SK-N-SH (cell line): ENCODE measurements around the gene AXIN1. TPM values are rescaled to one million over a fixed set of nuclear protein-coding genes. Genes with fewer than 3 reads are reported as not detected.

ENCODE experiments used
- CTCF ChIA-PET: fragments of 300-600, 350-600 bp; formaldehyde crosslinking; extraction: SDS; loops from one replicate; lab custom pipeline; 2021; lab: Yijun Ruan, JAX
- POLR2A ChIA-PET: fragments of 350-600 bp; sonication (Branson Sonifier 250); formaldehyde crosslinking; extraction: SDS; loops from one replicate; lab custom pipeline; 2020; ENCODE audit warnings: antibody characterized with exemption, inconsistent platforms; lab: Yijun Ruan, JAX
- DNase-seq: peaks from one replicate; pipeline ENCODE4 v3.0.0; 2012
- H2AFZ ChIP-seq: fragments of 200-600 bp; sonication (generic); 2 replicates; pipeline ENCODE4 v1.8.1; 2016; ENCODE audit warnings: antibody characterized with exemption, mild to moderate bottlenecking, low read depth
- H3F3A ChIP-seq: fragments of 200-600 bp; sonication (generic); replicated peaks from 2 replicates; pipeline ENCODE3; 2016; ENCODE audit warnings: antibody characterized with exemption, mild to moderate bottlenecking; ENCODE audit not compliant: insufficient read depth
- H3K27ac ChIP-seq, 2 experiments: fragments of 200-500 bp in 1 of 2; fragments of 200-600 bp in 1 of 2; sonication (Bioruptor generic) in 1 of 2; sonication (generic), shearing (Covaris generic) in 1 of 2; 2 replicates each; pipeline versions ENCODE4 v1.5.1 to v1.6.1; 2014 to 2016; ENCODE audit warnings: low read depth in 2 of 2, inconsistent platforms in 1 of 2, low read length in 1 of 2, mild to moderate bottlenecking in 1 of 2, mixed read lengths in 1 of 2
- H3K27me3 ChIP-seq: fragments of 200-600 bp; sonication (generic), shearing (Covaris generic); 2 replicates; pipeline ENCODE4 v1.6.1; 2016; ENCODE audit warnings: mixed run types; ENCODE audit not compliant: insufficient read depth
- H3K36me3 ChIP-seq, 2 experiments: fragments of 200-500 bp in 1 of 2; fragments of 200-600 bp in 1 of 2; sonication (Bioruptor generic) in 1 of 2; sonication (generic) in 1 of 2; replicated peaks in 1 of 2; 2 replicates each; pipeline versions ENCODE3 to v1.5.1; 2014 to 2016; ENCODE audit warnings: low read length in 1 of 2, mild to moderate bottlenecking in 1 of 2; ENCODE audit not compliant: insufficient read depth in 2 of 2, control insufficient read depth in 1 of 2
- H3K4me1 ChIP-seq, 2 experiments: fragments of 200-500 bp in 1 of 2; fragments of 200-600 bp in 1 of 2; sonication (Bioruptor generic) in 1 of 2; sonication (generic), shearing (Covaris generic) in 1 of 2; 2 replicates each; pipeline versions ENCODE4 v1.5.1 to v1.6.1; 2014 to 2016; ENCODE audit warnings: low read depth in 1 of 2, low read length in 1 of 2, mixed run types in 1 of 2; ENCODE audit not compliant: insufficient read depth in 2 of 2, control insufficient read depth in 1 of 2
- H3K4me2 ChIP-seq: fragments of 200-600 bp; sonication (generic), shearing (Covaris generic); 2 replicates; pipeline ENCODE4 v1.6.1; 2017; ENCODE audit warnings: mixed run types
- H3K4me3 ChIP-seq, 2 experiments: fragments of 200-500 bp in 1 of 2; fragments of 200-600 bp in 1 of 2; sonication (Bioruptor generic) in 1 of 2; sonication (generic), shearing (Covaris generic) in 1 of 2; 2 replicates each; pipeline versions ENCODE4 v1.5.1 to v1.8.1; 2014 to 2016; ENCODE audit warnings: low read depth in 2 of 2, inconsistent platforms in 1 of 2, low read length in 1 of 2, mild to moderate bottlenecking in 1 of 2, mixed read lengths in 1 of 2, moderate library complexity in 1 of 2
- H3K79me2 ChIP-seq: fragments of 200-600 bp; sonication (generic); 2 replicates; pipeline ENCODE4 v1.8.1; 2017; ENCODE audit warnings: mild to moderate bottlenecking; ENCODE audit not compliant: insufficient read depth
- H3K9ac ChIP-seq: fragments of 200-600 bp; sonication (generic); 2 replicates; pipeline ENCODE4 v1.6.1; 2017; ENCODE audit warnings: mixed run types
- H3K9me2 ChIP-seq: fragments of 200-600 bp; sonication (generic); 2 replicates; pipeline ENCODE4 v1.6.1; 2017; ENCODE audit warnings: mixed run types
- H3K9me3 ChIP-seq: fragments of 200-600 bp; sonication (generic); 2 replicates; pipeline ENCODE4 v1.6.1; 2017; ENCODE audit warnings: mixed run types, mild to moderate bottlenecking, moderate library complexity
- H4K20me1 ChIP-seq: fragments of 200-600 bp; sonication (generic); 2 replicates; pipeline ENCODE4 v1.6.1; 2017; ENCODE audit warnings: mild to moderate bottlenecking, mixed run types; ENCODE audit not compliant: insufficient read depth
- CHD2 ChIP-seq: fragments of 150-350 bp; IDR thresholded peaks from 2 replicates; pipeline ENCODE4 v1.6.1; 2018; ENCODE audit warnings: low read length; ENCODE audit not compliant: partially characterized antibody
- ELF1 ChIP-seq: IDR thresholded peaks from 2 replicates; pipeline ENCODE4 v1.4.0; 2012
- FOXM1 ChIP-seq: IDR thresholded peaks from 2 replicates; pipeline ENCODE4 v1.4.0; 2012; ENCODE audit warnings: low read depth, mild to moderate bottlenecking
- GABPA ChIP-seq: IDR thresholded peaks from 2 replicates; pipeline ENCODE4 v1.4.0; 2012; ENCODE audit warnings: low read depth, mild to moderate bottlenecking
- NFIC ChIP-seq: IDR thresholded peaks from 2 replicates; pipeline ENCODE4 v1.4.0; 2012; ENCODE audit warnings: borderline replicate concordance
- NRF1 ChIP-seq: IDR thresholded peaks from 2 replicates; pipeline ENCODE4 v1.6.1; 2012; ENCODE audit warnings: low read depth, mild to moderate bottlenecking, low read length
- RAD21 ChIP-seq: IDR thresholded peaks from 2 replicates; pipeline ENCODE4 v1.6.1; 2012; ENCODE audit warnings: mild to moderate bottlenecking, low read length
- RCOR1 ChIP-seq: fragments of 150-350 bp; IDR thresholded peaks from 2 replicates; pipeline ENCODE4 v1.6.1; 2017; ENCODE audit warnings: antibody characterized with exemption, low read length
- REST ChIP-seq: IDR thresholded peaks from 2 replicates; pipeline ENCODE4 v1.6.1; 2012; ENCODE audit warnings: mild to moderate bottlenecking, low read depth, low read length, moderate library complexity
- RXRA ChIP-seq: IDR thresholded peaks from 2 replicates; pipeline ENCODE4 v1.4.0; 2012; ENCODE audit warnings: low read depth, mild to moderate bottlenecking, borderline replicate concordance
- TCF12 ChIP-seq: IDR thresholded peaks from 2 replicates; pipeline ENCODE4 v1.4.0; 2012
- WGBS: methylation state at CpG from one replicate; pipeline ENCODE4 v1.1.6; 2017; ENCODE audit warnings: low lambda C conversion rate; 5-methylcytosine and 5-hydroxymethylcytosine counted together
- polyA plus RNA-seq, 3 experiments: library from polyadenylated mRNA; depleted of rRNA; stranded (reverse); fragments of >200 nt; gene quantifications; 2 replicates each; pipeline ENCODE4 v1.2.3, GENCODE V29; 2012
- TF ChIP-seq, protein P1 (sequence below): IDR thresholded peaks from 2 replicates; pipeline ENCODE4 v1.4.0; 2012; ENCODE audit warnings: low read depth, borderline replicate concordance
- TF ChIP-seq, protein P2 (sequence below): IDR thresholded peaks from 2 replicates; pipeline ENCODE4 v1.4.0; 2012; ENCODE audit warnings: low read depth

The AXIN1 gene
- polyA plus RNA-seq, 1 of the 3 experiments (the other 2 are of a cell fraction), result 19.9 TPM

DNA sequence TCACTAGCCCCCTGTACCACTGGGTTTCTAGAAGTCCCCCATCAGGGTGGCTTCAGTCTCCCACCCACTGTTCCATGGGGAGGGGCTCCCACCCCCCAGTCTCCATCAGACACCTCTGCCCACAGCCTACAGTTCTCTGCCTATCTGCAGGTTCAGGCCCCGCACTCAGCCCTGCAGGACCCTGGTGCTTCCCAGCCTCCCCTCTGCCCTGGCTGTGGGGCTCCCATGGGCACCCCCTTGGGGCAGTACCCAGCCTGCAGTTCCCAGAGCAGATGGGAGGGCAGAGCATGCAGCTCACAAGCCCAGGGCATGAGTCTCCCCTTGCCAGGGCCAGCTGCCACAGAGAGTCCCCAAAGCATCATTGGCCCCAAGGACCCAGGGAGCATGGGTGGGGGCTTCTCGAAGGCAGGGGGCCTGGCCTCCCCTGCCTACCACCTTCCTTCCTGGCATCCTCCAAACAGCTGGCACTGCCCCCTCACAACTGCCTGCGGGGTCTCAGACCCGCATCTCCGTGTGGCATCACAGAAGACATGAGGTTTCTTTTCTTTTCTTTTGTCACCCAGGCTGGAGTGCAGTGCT, 20.6 kb upstream of the AXIN1 start (continued):
- TF ChIP-seq, protein P1, sequence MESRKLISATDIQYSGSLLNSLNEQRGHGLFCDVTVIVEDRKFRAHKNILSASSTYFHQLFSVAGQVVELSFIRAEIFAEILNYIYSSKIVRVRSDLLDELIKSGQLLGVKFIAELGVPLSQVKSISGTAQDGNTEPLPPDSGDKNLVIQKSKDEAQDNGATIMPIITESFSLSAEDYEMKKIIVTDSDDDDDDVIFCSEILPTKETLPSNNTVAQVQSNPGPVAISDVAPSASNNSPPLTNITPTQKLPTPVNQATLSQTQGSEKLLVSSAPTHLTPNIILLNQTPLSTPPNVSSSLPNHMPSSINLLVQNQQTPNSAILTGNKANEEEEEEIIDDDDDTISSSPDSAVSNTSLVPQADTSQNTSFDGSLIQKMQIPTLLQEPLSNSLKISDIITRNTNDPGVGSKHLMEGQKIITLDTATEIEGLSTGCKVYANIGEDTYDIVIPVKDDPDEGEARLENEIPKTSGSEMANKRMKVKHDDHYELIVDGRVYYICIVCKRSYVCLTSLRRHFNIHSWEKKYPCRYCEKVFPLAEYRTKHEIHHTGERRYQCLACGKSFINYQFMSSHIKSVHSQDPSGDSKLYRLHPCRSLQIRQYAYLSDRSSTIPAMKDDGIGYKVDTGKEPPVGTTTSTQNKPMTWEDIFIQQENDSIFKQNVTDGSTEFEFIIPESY, result no peak

DNA sequence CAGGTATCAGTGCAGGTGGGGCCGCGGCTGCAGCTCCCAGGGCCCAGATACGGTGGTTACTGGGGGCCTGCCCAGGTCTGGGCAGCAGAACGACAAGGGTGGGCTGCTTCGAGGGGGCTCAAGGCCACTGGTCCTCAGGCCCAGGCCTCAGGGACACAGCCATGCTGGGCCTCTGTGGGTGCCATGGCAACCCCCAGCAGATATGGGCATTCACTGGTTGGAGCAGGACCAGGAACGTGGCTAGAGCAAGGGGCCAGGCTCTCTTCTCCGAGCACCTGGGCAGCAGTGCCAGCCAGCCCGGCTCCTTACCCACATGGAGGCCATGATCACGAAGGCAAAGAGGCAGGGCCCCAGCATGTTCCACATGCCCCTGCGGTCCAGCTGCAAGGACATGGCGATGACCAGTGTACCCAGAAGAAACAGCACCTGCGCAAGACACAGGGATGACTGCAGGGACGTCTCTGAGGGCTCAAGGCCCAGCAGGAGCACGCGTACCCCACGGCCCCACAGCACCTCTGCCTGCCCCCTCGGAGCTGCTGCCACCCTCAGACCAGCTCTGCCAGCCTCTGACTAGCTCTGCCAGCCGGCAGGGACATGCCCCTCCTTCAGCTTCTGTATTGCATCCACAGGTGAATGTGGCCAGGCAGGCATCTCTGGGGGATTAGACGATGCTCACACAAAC, 19.9 kb upstream of the AXIN1 start:
- 100% methylated on average over 6 of the region's 19 CpGs for WGBS
- H3K9me3 ChIP-seq, result no peaks in the 10 kb centered on the region
- POLR2A ChIA-PET, result no interaction called here

More for the DNA sequence above, 19.9 kb upstream of the AXIN1 start:
- H3K9me2 ChIP-seq, result no peaks in the 10 kb centered on the region
- H3K27ac ChIP-seq, result no peak overlapping the region
- CTCF ChIA-PET, result no interaction called here
- TF ChIP-seq GABPA, result no peak
- TF ChIP-seq REST, result no peak
- no peak for TF ChIP-seq TCF12
- TF ChIP-seq NFIC, result no peak
- TF ChIP-seq, protein P2, sequence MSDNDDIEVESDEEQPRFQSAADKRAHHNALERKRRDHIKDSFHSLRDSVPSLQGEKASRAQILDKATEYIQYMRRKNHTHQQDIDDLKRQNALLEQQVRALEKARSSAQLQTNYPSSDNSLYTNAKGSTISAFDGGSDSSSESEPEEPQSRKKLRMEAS, result no peak
- TF ChIP-seq NRF1, result no peak
- no peak for TF ChIP-seq RXRA
- TF ChIP-seq RAD21, result no peak
- no peak for TF ChIP-seq ELF1
- TF ChIP-seq CHD2, result no peak
- TF ChIP-seq FOXM1, result no peak
- TF ChIP-seq RCOR1, result no peak
- no peak for DNase-seq
- peaks cover 5% of the 10 kb centered on the region for H3F3A ChIP-seq
- H3K4me2 ChIP-seq, result no peak overlapping the region
- H3K36me3 ChIP-seq, result peaks cover 2 to 69% of the 10 kb centered on the region in 2 experiments
- no peak overlapping the region for H2AFZ ChIP-seq
- no peak overlapping the region for H3K9ac ChIP-seq
- no peaks in the 10 kb centered on the region for H4K20me1 ChIP-seq
- H3K79me2 ChIP-seq, result no peaks in the 10 kb centered on the region; the same call in 1 of the 2 replicates
- no peak overlapping the region for H3K4me3 ChIP-seq
- no peaks in the 10 kb centered on the region for H3K27me3 ChIP-seq
- H3K4me1 ChIP-seq, result peaks cover 8 to 20% of the 10 kb centered on the region in 2 experiments; a peak in 2 of 4 replicates
